HepG2 (cell line): Measurements from ENCODE around the gene TBC1D10B. TPM values are rescaled to one million over a fixed set of nuclear protein-coding genes. Genes with fewer than 3 reads are reported as not detected.

Experiments used
- ARID2 ChIP-seq: sonication (generic); formaldehyde crosslinking; IDR thresholded peaks from 2 replicates; pipeline ENCODE4 v1.8.1; 2022; ENCODE audit warnings: mild to moderate bottlenecking, missing genetic modification reagents, borderline replicate concordance
- ELF1 ChIP-seq: sonication (generic); formaldehyde crosslinking; IDR thresholded peaks from 2 replicates; pipeline ENCODE4 v1.4.0; 2020; ENCODE audit warnings: missing genetic modification reagents
- ETV6 ChIP-seq: sonication (generic); formaldehyde crosslinking; conservative IDR thresholded peaks from 2 replicates; pipeline ENCODE4 v1.4.0; 2020; ENCODE audit warnings: missing genetic modification reagents
- FOXJ3 ChIP-seq: sonication (generic); formaldehyde crosslinking; IDR thresholded peaks from 2 replicates; pipeline ENCODE4 v1.4.0; 2020; ENCODE audit warnings: missing genetic modification reagents, mild to moderate bottlenecking, borderline replicate concordance
- HDAC1 ChIP-seq: sonication (generic); formaldehyde crosslinking; IDR thresholded peaks from 2 replicates; pipeline ENCODE4 v1.5.1; 2020; ENCODE audit warnings: mild to moderate bottlenecking, missing genetic modification reagents
- JUNB ChIP-seq: sonication (generic); formaldehyde crosslinking; IDR thresholded peaks from 2 replicates; pipeline ENCODE4 v1.8.0; 2022; ENCODE audit warnings: missing genetic modification reagents, mild to moderate bottlenecking, borderline replicate concordance
- KDM1A ChIP-seq: IDR thresholded peaks from 2 replicates; pipeline ENCODE4 v1.6.1; 2016; ENCODE audit warnings: missing compliant biosample characterization
- NCOR1 ChIP-seq: fragments of 200-600 bp; sonication (generic); IDR thresholded peaks from 2 replicates; pipeline ENCODE4 v1.7.0; 2017; ENCODE audit warnings: antibody characterized with exemption, low read length, borderline replicate concordance
- NFRKB ChIP-seq: fragments of 450-650 bp; IDR thresholded peaks from 2 replicates; pipeline ENCODE4 v1.6.1; 2017
- PHF5A ChIP-seq: IDR thresholded peaks from one replicate; pipeline ENCODE4 v1.6.1; 2018; ENCODE audit warnings: low read depth, missing genetic modification reagents; ENCODE audit not compliant: unreplicated experiment
- POLR2G ChIP-seq: fragments of 200-400 bp; formaldehyde crosslinking; IDR thresholded peaks from 2 replicates; pipeline ENCODE4 v1.6.1; 2018; ENCODE audit warnings: mild to moderate bottlenecking, low read depth, low read length, moderate library complexity
- TEAD3 ChIP-seq: optimal IDR thresholded peaks from 2 replicates; pipeline ENCODE3; 2016; ENCODE audit warnings: borderline replicate concordance
- TGIF2 ChIP-seq: IDR thresholded peaks from 2 replicates; pipeline ENCODE4 v1.6.1; 2016; ENCODE audit warnings: control low read depth, missing compliant biosample characterization
- ZFP37 ChIP-seq: sonication (generic); formaldehyde crosslinking; IDR thresholded peaks from 2 replicates; pipeline ENCODE4 v1.4.0; 2020; ENCODE audit warnings: missing genetic modification reagents, borderline replicate concordance
- ZFP82 ChIP-seq: sonication (generic); formaldehyde crosslinking; IDR thresholded peaks from 2 replicates; pipeline ENCODE4 v1.5.1; 2020; ENCODE audit warnings: mild to moderate bottlenecking, missing genetic modification reagents, borderline replicate concordance
- ZNF747 ChIP-seq: sonication (generic); formaldehyde crosslinking; IDR thresholded peaks from 2 replicates; pipeline ENCODE4 v1.8.1; 2023; ENCODE audit warnings: missing genetic modification reagents, mild to moderate bottlenecking, borderline replicate concordance
- ZSCAN22 ChIP-seq: sonication (generic); formaldehyde crosslinking; IDR thresholded peaks from 2 replicates; pipeline ENCODE4 v1.4.0; 2020; ENCODE audit warnings: mild to moderate bottlenecking, missing genetic modification reagents
- polyA plus RNA-seq, 8 experiments: library from polyadenylated mRNA; depleted of rRNA in 3 of 8; stranded (reverse) in 7 of 8; unstranded in 1 of 8; fragments of >200 nt; fragmentation: Illumina TruSeq in 4 of 8; extraction: Trizol in 4 of 8; gene quantifications; 2 replicates each; pipeline versions ENCODE4 v1.2.1 to v1.2.3, GENCODE V29; 2011 to 2016; ENCODE audit warnings: low read depth in 4 of 8, missing spikeins in 1 of 8, mixed read lengths in 1 of 8; ENCODE audit not compliant: insufficient read depth in 1 of 8
- total RNA-seq, 5 experiments: library from RNA; depleted of rRNA; stranded (reverse); fragments of >200 nt; fragmentation: Illumina TruSeq; extraction: Trizol; gene quantifications; 2 replicates each; pipeline ENCODE4 v1.2.3, GENCODE V29; 2016; ENCODE audit warnings: low read depth in 1 of 5
- TF ChIP-seq, protein P1 (sequence below): sonication (generic); formaldehyde crosslinking; IDR thresholded peaks from 2 replicates; pipeline ENCODE4 v1.5.1; 2020; ENCODE audit warnings: mild to moderate bottlenecking, missing genetic modification reagents, borderline replicate concordance
- TF ChIP-seq, protein P2 (sequence below): sonication (generic); IDR thresholded peaks from 2 replicates; pipeline ENCODE4 v1.6.1; 2016; ENCODE audit warnings: low read depth, borderline replicate concordance
- TF ChIP-seq, protein P3 (sequence below): sonication (generic); formaldehyde crosslinking; conservative IDR thresholded peaks from 2 replicates; pipeline ENCODE4 v1.4.0; 2020; ENCODE audit warnings: missing genetic modification reagents
- TF ChIP-seq, protein P4 (sequence below): sonication (generic); formaldehyde crosslinking; IDR thresholded peaks from 2 replicates; pipeline ENCODE4 v1.8.0; 2022; ENCODE audit warnings: mild to moderate bottlenecking, missing genetic modification reagents; ENCODE audit not compliant: insufficient replicate concordance

The TBC1D10B gene
- total and polyA plus RNA-seq, 2 of the 13 experiments (the other 11 are each of a cell fraction or from before 2014, with no cell fraction given), result 15.7 to 24.8 TPM

DNA sequence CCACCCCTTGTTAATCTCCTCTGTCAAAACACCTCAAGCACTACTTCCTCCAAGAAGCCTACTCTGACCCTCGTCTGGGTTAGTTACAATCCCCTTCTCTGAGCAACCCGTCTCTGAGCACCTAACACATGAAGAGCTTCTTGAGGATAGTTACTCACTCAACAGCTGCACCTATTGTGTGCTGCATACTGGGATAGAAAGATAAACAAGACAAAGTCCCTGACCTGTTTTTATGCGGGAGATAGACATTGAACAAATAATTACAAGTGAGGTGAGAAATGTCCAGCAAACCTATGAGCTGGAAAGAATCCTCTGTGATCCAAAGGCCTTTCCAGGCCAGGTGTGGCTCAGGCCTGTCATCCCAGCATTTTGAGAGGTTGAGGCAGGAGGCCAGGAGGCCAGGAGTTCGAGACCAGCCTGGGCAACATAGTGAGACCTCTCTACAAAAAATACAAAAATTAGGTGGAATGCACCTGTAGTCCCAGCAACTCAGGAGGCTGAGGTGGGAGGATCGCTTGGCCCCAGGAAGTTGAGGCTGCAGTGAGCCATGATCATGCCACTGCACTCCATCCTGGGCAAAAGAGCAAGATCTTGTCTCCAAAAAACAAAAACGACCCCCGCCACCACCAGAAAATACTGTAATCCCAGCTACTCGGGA is 31.6 kb upstream of the TBC1D10B start (continued):
- TF ChIP-seq ARID2 (no peak), ZFP37 (CRISPR knock-in tag) (no peak), TEAD3 (CRISPR knock-in tag) (peak; percentile 89), ETV6 (no peak), ZFP82 (peak; percentile 75; the same call in 1 of the 2 replicates), FOXJ3 (CRISPR knock-in tag) (no peak), TGIF2 (CRISPR knock-in tag) (peak; percentile 75), ZSCAN22 (CRISPR knock-in tag) (no peak), KDM1A (peak; percentile 98), NCOR1 (peak; percentile 86; the same call in 1 of the 2 replicates), NFRKB (no peak), HDAC1 (peak; percentile 89), ZNF747 (CRISPR knock-in tag) (no peak), ELF1 (peak; percentile 24; the same call in 1 of the 2 replicates), PHF5A (CRISPR knock-in tag) (peak; percentile 51), JUNB (CRISPR knock-in tag) (no peak), POLR2G (no peak)
- TF ChIP-seq, protein P1, sequence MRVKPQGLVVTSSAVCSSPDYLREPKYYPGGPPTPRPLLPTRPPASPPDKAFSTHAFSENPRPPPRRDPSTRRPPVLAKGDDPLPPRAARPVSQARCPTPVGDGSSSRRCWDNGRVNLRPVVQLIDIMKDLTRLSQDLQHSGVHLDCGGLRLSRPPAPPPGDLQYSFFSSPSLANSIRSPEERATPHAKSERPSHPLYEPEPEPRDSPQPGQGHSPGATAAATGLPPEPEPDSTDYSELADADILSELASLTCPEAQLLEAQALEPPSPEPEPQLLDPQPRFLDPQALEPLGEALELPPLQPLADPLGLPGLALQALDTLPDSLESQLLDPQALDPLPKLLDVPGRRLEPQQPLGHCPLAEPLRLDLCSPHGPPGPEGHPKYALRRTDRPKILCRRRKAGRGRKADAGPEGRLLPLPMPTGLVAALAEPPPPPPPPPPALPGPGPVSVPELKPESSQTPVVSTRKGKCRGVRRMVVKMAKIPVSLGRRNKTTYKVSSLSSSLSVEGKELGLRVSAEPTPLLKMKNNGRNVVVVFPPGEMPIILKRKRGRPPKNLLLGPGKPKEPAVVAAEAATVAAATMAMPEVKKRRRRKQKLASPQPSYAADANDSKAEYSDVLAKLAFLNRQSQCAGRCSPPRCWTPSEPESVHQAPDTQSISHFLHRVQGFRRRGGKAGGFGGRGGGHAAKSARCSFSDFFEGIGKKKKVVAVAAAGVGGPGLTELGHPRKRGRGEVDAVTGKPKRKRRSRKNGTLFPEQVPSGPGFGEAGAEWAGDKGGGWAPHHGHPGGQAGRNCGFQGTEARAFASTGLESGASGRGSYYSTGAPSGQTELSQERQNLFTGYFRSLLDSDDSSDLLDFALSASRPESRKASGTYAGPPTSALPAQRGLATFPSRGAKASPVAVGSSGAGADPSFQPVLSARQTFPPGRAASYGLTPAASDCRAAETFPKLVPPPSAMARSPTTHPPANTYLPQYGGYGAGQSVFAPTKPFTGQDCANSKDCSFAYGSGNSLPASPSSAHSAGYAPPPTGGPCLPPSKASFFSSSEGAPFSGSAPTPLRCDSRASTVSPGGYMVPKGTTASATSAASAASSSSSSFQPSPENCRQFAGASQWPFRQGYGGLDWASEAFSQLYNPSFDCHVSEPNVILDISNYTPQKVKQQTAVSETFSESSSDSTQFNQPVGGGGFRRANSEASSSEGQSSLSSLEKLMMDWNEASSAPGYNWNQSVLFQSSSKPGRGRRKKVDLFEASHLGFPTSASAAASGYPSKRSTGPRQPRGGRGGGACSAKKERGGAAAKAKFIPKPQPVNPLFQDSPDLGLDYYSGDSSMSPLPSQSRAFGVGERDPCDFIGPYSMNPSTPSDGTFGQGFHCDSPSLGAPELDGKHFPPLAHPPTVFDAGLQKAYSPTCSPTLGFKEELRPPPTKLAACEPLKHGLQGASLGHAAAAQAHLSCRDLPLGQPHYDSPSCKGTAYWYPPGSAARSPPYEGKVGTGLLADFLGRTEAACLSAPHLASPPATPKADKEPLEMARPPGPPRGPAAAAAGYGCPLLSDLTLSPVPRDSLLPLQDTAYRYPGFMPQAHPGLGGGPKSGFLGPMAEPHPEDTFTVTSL, result peak; percentile 82; the same call in 1 of the 2 replicates
- TF ChIP-seq, protein P2, sequence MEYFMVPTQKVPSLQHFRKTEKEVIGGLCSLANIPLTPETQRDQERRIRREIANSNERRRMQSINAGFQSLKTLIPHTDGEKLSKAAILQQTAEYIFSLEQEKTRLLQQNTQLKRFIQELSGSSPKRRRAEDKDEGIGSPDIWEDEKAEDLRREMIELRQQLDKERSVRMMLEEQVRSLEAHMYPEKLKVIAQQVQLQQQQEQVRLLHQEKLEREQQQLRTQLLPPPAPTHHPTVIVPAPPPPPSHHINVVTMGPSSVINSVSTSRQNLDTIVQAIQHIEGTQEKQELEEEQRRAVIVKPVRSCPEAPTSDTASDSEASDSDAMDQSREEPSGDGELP, result peak; percentile 94; the same call in 1 of the 2 replicates
- TF ChIP-seq, protein P3, sequence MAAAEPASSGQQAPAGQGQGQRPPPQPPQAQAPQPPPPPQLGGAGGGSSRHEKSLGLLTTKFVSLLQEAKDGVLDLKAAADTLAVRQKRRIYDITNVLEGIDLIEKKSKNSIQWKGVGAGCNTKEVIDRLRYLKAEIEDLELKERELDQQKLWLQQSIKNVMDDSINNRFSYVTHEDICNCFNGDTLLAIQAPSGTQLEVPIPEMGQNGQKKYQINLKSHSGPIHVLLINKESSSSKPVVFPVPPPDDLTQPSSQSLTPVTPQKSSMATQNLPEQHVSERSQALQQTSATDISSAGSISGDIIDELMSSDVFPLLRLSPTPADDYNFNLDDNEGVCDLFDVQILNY (CRISPR knock-in tag), result no peak
- TF ChIP-seq, protein P4, sequence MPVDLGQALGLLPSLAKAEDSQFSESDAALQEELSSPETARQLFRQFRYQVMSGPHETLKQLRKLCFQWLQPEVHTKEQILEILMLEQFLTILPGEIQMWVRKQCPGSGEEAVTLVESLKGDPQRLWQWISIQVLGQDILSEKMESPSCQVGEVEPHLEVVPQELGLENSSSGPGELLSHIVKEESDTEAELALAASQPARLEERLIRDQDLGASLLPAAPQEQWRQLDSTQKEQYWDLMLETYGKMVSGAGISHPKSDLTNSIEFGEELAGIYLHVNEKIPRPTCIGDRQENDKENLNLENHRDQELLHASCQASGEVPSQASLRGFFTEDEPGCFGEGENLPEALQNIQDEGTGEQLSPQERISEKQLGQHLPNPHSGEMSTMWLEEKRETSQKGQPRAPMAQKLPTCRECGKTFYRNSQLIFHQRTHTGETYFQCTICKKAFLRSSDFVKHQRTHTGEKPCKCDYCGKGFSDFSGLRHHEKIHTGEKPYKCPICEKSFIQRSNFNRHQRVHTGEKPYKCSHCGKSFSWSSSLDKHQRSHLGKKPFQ (CRISPR knock-in tag), result no peak
